Myometrial cell (primary cell): ENCODE results near the gene FAT2. TPM values are rescaled to one million over a fixed set of nuclear protein-coding genes. Genes with fewer than 3 reads are reported as not detected.

Experiments used
- total RNA-seq: library from RNA; depleted of rRNA; stranded (reverse); fragments of >200 nt; gene quantifications from 2 replicates; pipeline ENCODE4 v1.2.3, GENCODE V29; 2015

Gene FAT2, protein sequence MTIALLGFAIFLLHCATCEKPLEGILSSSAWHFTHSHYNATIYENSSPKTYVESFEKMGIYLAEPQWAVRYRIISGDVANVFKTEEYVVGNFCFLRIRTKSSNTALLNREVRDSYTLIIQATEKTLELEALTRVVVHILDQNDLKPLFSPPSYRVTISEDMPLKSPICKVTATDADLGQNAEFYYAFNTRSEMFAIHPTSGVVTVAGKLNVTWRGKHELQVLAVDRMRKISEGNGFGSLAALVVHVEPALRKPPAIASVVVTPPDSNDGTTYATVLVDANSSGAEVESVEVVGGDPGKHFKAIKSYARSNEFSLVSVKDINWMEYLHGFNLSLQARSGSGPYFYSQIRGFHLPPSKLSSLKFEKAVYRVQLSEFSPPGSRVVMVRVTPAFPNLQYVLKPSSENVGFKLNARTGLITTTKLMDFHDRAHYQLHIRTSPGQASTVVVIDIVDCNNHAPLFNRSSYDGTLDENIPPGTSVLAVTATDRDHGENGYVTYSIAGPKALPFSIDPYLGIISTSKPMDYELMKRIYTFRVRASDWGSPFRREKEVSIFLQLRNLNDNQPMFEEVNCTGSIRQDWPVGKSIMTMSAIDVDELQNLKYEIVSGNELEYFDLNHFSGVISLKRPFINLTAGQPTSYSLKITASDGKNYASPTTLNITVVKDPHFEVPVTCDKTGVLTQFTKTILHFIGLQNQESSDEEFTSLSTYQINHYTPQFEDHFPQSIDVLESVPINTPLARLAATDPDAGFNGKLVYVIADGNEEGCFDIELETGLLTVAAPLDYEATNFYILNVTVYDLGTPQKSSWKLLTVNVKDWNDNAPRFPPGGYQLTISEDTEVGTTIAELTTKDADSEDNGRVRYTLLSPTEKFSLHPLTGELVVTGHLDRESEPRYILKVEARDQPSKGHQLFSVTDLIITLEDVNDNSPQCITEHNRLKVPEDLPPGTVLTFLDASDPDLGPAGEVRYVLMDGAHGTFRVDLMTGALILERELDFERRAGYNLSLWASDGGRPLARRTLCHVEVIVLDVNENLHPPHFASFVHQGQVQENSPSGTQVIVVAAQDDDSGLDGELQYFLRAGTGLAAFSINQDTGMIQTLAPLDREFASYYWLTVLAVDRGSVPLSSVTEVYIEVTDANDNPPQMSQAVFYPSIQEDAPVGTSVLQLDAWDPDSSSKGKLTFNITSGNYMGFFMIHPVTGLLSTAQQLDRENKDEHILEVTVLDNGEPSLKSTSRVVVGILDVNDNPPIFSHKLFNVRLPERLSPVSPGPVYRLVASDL (N-terminal part only)
- total RNA-seq, result under 0.01 TPM in 1 of 2 replicates, not detected in the other

DNA sequence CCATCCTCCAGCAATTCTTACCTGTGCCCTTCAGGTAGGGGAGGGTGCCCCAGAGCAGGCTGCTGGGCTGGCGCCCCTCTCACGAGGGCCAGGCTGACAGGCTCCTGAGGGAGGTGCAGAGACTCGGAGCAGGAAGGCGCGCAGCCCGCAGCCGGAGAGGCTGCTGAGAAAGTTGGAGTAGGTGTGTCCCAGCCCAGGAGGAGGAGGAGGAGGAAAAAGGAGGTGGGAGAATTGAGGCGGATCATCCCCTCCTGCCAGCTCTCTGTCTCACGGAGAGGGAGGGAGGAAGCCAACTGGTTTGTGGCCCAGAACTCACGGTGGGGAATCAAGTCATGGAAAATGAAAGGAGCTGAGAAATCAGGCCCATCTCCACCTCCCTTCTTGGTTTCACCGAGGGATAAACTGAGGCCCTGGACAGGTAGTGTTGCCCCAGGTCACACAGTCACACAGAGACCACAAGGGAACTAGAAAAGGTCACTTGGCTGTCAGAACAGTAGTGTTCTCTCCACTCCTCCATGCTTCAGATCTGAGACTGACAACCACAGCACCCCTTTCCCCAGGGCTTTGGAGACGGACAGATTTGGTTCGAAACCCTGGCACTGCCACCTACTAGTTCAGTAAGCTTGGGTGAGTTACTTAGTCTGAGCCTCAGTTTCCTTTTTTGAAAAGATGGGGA, at the start of gene FAT2:
Gene FAT2 (minus strand): TSS at position 188 of the 676 bp plus-strand sequence. CDS start 22,400 bp downstream, outside the sequence.

Other genes starting within 250 kb of the FAT2 start
- gene SLC36A2, start 243.8 kb downstream of the FAT2 start, total RNA-seq, result not detected in 2 replicates
- gene SLC36A1, start 143.7 kb downstream of the FAT2 start, total RNA-seq, result 4.6 and 12.1 TPM in 2 replicates
- gene SPARC, start 95.6 kb upstream of the FAT2 start, total RNA-seq, result 1,768 and 1,842 TPM in 2 replicates
- gene ATOX1, start 167.3 kb upstream of the FAT2 start, total RNA-seq, result 138 and 141 TPM in 2 replicates
- gene G3BP1, start 180.6 kb upstream of the FAT2 start, total RNA-seq, result 87.1 and 110 TPM in 2 replicates